DND-41 (cell line): ENCODE measurements around the gene CCK.

Experiments
- ATAC-seq: fragments of 200-7000 bp; cut with Tn5 transposase; 3 replicates; pipeline ENCODE4 v1.9.1; 2021; ENCODE audit warnings: low read depth; ENCODE audit not compliant: insufficient read depth
- DNase-seq: peaks from one replicate; pipeline ENCODE4 v3.0.0-alpha.2; 2020
- H2AFZ ChIP-seq: 2 replicates; pipeline ENCODE4 v1.6.0; 2012; ENCODE audit warnings: low read depth, low read length
- H3K27ac ChIP-seq: 2 replicates; pipeline ENCODE4 v1.5.1; 2012; ENCODE audit warnings: low read length, inconsistent platforms
- H3K27me3 ChIP-seq: fragments of 200-600 bp; sonication (generic); 2 replicates; pipeline ENCODE4 v1.6.0; 2012; ENCODE audit warnings: low read length, mild to moderate bottlenecking, inconsistent platforms; ENCODE audit not compliant: insufficient read depth, poor library complexity
- H3K36me3 ChIP-seq: 2 replicates; pipeline ENCODE4 v1.5.1; 2012; ENCODE audit warnings: low read length, inconsistent platforms; ENCODE audit not compliant: insufficient read depth
- H3K4me1 ChIP-seq: 2 replicates; pipeline ENCODE4 v1.5.1; 2012; ENCODE audit warnings: mild to moderate bottlenecking, low read length; ENCODE audit not compliant: insufficient read depth
- H3K4me2 ChIP-seq: 2 replicates; pipeline ENCODE4 v1.6.0; 2012; ENCODE audit warnings: mild to moderate bottlenecking, moderate library complexity, low read length, inconsistent platforms; ENCODE audit not compliant: insufficient read depth
- H3K4me3 ChIP-seq, 2 experiments: fragments of 200-600 bp in 1 of 2; shearing (Covaris generic) in 1 of 2; 2 replicates each; pipeline ENCODE4 v1.5.1; 2012 to 2016; ENCODE audit warnings: inconsistent platforms in 2 of 2, low read length in 2 of 2, mild to moderate bottlenecking in 2 of 2, low read depth in 1 of 2, moderate library complexity in 1 of 2
- H3K79me2 ChIP-seq: 2 replicates; pipeline ENCODE4 v1.6.0; 2012; ENCODE audit warnings: low read length, inconsistent platforms; ENCODE audit not compliant: insufficient read depth
- H3K9ac ChIP-seq: 2 replicates; pipeline ENCODE4 v1.6.0; 2012; ENCODE audit warnings: low read depth, mild to moderate bottlenecking, inconsistent platforms, low read length, moderate library complexity
- H3K9me3 ChIP-seq: 2 replicates; pipeline ENCODE4 v1.5.1; 2012; ENCODE audit warnings: low read length, moderate library complexity, mild to moderate bottlenecking, inconsistent platforms; ENCODE audit not compliant: insufficient read depth, severe bottlenecking
- H4K20me1 ChIP-seq: 2 replicates; pipeline ENCODE4 v1.6.0; 2012; ENCODE audit warnings: low read length; ENCODE audit not compliant: insufficient read depth
- EZH2 ChIP-seq: IDR thresholded peaks from 3 replicates; pipeline ENCODE4 v1.6.1; 2012; ENCODE audit warnings: borderline replicate concordance, low read depth, mild to moderate bottlenecking, moderate library complexity, low read length, inconsistent platforms; ENCODE audit not compliant: severe bottlenecking
- TF ChIP-seq, protein P1 (sequence below): IDR thresholded peaks from 2 replicates; pipeline ENCODE4 v1.5.1; 2012; ENCODE audit warnings: borderline replicate concordance, low read length, moderate library complexity, mild to moderate bottlenecking; ENCODE audit not compliant: poor library complexity, severe bottlenecking; ENCODE audit errors: extremely low read depth

CCK gene

DNA sequence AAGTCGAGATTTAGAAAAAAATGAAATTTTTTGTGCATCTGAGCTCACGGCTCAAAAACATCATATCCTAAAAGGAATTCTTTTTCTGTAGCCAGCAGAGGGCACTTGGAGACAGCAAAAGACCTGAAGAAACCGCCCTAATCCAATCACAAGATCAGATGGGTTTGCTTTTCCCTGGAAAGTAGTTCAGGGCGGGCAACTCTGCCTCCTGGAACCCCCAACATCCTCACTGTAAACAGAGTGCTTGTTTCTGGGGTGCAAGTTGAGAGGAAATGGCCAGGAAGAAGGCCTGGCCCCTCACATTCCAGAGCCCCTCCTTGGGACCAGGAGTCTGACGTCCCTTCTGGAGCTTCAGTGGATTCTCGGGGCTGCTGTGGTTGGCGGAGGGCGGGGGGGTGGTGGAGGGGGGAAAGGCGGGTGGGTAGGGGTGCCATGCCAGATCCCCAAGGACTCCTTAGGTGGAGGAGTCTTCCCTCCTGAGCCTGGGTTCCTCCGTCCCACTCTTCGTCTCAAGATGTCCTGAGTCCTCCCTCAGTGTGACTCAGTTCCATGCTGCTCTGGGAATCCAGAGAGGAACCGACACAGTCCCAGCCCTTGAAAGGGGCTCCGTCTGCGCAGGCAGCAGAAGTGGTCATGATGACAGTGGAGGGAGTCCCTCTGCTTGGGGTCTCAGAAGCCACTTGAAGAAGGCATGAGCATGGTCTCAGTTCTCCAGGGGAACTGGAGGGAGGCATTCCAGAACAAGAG, 35.9 kb downstream of the CCK start:
- Histone ChIP-seq H3K9me3 (no peaks in the 10 kb centered on the region), H4K20me1 (no peaks in the 10 kb centered on the region), H3K79me2 (no peaks in the 10 kb centered on the region), H3K4me1 (no peaks in the 10 kb centered on the region), H2AFZ (no peak overlapping the region), H3K27me3 (no peaks in the 10 kb centered on the region), H3K27ac (no peak overlapping the region), H3K9ac (no peak overlapping the region), H3K4me3 (no peak overlapping the region), H3K36me3 (no peaks in the 10 kb centered on the region), H3K4me2 (no peak overlapping the region)
- ATAC-seq (no peak), DNase-seq (no peak)
- TF ChIP-seq, protein P1, sequence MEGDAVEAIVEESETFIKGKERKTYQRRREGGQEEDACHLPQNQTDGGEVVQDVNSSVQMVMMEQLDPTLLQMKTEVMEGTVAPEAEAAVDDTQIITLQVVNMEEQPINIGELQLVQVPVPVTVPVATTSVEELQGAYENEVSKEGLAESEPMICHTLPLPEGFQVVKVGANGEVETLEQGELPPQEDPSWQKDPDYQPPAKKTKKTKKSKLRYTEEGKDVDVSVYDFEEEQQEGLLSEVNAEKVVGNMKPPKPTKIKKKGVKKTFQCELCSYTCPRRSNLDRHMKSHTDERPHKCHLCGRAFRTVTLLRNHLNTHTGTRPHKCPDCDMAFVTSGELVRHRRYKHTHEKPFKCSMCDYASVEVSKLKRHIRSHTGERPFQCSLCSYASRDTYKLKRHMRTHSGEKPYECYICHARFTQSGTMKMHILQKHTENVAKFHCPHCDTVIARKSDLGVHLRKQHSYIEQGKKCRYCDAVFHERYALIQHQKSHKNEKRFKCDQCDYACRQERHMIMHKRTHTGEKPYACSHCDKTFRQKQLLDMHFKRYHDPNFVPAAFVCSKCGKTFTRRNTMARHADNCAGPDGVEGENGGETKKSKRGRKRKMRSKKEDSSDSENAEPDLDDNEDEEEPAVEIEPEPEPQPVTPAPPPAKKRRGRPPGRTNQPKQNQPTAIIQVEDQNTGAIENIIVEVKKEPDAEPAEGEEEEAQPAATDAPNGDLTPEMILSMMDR, result peak; percentile 53
- TF ChIP-seq EZH2, result no peak

DNA sequence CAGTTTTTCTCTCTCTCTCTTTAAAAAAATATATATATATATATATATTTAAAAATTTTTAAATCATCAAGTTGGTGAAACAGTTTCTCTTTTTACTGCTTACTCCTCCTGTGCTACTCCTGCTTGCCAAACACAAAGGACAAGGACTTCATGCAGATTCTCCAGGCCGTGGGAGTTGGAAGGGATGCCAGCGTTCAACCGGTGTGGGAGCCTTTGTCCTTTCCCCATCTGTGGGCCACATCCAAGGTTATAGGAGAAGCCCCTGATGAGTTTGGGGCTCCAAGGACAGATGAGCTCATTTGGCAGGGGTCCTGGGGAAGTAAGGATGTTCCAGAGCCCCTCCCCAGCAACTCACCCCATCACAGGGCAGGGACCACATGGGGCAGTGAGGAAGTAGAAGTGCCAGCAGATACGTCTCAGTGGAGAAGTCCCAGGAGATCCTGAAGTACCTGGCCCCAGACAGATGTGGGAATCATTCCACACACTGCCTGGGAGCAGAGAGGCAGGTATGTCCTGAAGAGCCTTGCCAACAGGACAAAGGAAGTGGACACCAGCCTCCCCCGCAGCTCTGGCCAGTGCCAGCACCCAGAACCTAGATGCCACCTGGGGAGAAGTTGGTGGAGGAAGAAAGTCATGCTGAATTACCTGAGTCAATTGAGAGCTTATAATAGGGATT, 36.6 kb downstream of the CCK start:
- H4K20me1 ChIP-seq, result no peaks in the 10 kb centered on the region
- no peaks in the 10 kb centered on the region for H3K79me2 ChIP-seq
- no peak overlapping the region for H3K27ac ChIP-seq
- no peak for TF ChIP-seq EZH2
- TF ChIP-seq, protein P1, result no peak
- H3K36me3 ChIP-seq, result no peaks in the 10 kb centered on the region; the same call in 1 of the 2 replicates
- no peak overlapping the region for H3K4me2 ChIP-seq
- H3K9me3 ChIP-seq, result no peaks in the 10 kb centered on the region
- H3K4me3 ChIP-seq, result no peak overlapping the region
- no peaks in the 10 kb centered on the region for H3K27me3 ChIP-seq
- ATAC-seq (no peak), DNase-seq (no peak)
- H2AFZ ChIP-seq, result no peak overlapping the region
- H3K9ac ChIP-seq, result no peak overlapping the region
- H3K4me1 ChIP-seq, result no peaks in the 10 kb centered on the region

DNA sequence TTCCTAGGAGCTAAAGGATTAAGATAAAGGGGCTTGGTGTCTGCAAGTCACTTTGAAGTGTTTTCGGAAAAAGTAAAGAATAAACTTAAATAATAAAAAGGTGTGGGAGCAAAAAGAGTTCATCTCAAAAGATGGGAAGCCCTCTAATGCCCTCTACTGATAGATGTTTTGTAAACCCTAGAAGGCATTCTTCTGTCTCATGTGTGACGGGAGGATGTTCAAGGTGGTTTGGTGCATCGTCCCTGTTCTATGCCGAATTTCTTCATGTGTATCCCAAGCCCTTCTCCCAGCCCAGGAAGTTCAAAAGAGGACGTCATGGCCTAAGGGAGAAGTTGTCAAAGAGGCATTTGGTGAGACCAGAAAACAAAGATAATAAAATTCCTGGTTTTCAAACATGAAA, 37.2 kb downstream of the CCK start:
- H3K36me3 ChIP-seq, result peaks cover under 1% of the 10 kb centered on the region; the same call in 1 of the 2 replicates
- H3K4me3 ChIP-seq, result no peak overlapping the region
- H4K20me1 ChIP-seq, result no peaks in the 10 kb centered on the region
- TF ChIP-seq, protein P1, result peak; percentile 50
- no peak for TF ChIP-seq EZH2
- no peaks in the 10 kb centered on the region for H3K79me2 ChIP-seq
- H3K9ac ChIP-seq, result no peak overlapping the region
- no peaks in the 10 kb centered on the region for H3K4me1 ChIP-seq
- no peaks in the 10 kb centered on the region for H3K27me3 ChIP-seq
- no peaks in the 10 kb centered on the region for H3K9me3 ChIP-seq
- ATAC-seq (0 out of 3 replicates have a peak, but pooled peaks have one; percentile 39), DNase-seq (no peak)
- no peak overlapping the region for H3K27ac ChIP-seq
- H2AFZ ChIP-seq, result no peak overlapping the region
- no peak overlapping the region for H3K4me2 ChIP-seq
